HG02588 (cell line): Measurements from ENCODE around the gene PTPN2.

Experiments used
- ATAC-seq: cut with Tn5 transposase; IDR thresholded peaks from one replicate; pipeline ENCODE4 v1.9.1; 2021; ENCODE audit warnings: mild to moderate bottlenecking, moderate library complexity; ENCODE audit not compliant: unreplicated experiment

The PTPN2 gene

DNA sequence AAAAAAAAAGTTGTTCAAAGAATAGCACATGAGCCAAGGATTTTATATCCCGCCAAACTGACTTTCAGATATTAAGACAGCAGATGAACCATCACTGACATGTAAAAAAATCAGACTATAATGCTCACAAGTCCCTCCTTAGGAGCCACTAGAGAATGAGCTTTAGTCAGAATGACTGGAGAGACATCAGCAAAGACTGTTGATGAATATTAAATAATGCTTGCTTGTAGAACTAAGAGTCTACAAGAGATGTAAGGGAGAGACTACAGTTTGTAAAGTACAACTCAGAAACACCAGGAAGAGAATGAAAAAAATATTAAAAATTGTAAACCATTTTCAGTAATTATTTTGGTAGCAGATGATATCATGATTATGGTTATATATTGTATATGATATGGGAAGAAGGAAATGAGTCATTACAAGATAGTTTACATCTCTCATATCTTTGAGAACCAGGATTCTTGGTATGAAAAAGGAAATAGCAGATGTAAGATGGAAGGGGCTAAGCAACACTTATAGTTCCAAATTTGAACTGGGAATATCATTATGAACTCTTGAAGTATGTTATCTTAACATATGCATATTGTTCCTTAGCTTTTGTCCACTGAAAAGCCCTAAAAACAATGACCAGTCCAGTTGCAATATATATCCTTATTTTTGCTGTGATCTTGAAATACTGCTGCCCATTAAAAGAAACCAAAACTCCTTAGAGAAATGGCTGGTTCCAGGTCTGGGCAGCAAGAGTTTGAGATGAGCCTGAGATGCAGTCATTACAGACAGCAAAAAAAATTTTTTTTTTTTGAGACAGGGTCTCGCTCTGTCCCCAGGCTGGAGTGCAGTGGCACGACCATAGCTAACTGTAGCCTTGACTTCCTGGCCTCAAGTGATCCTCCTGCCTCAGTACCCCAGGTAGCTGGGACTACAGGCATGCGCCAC lies 55.7 kb downstream of the PTPN2 start:
- ATAC-seq = no peak

- no peak for ATAC-seq
These were observed 56.4 kb downstream of the PTPN2 start for GRCh38 chr18:12827588-12827987.

GRCh38 chr18:12825230-12825629 lies 58.8 kb downstream of the PTPN2 start:
- ATAC-seq = no peak

DNA sequence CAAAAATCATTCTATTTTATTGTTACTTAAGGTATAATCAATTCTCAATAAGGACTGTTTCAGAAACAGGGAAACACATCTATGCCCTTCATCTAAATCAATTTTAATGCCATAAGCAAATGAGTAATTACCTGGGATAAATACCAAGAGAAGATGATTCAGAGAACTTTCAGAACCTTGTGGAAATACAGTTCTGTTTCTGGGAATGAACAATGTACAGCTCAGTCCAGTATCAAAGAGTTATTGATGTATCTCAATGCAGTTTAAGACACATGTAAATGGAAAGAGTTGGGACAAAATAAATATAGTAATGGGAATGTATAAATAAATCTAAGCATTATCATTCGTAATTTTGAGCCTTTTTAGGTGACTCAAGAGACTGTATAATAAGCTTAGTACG lies 60.1 kb downstream of the PTPN2 start:
- ATAC-seq = no peak

DNA sequence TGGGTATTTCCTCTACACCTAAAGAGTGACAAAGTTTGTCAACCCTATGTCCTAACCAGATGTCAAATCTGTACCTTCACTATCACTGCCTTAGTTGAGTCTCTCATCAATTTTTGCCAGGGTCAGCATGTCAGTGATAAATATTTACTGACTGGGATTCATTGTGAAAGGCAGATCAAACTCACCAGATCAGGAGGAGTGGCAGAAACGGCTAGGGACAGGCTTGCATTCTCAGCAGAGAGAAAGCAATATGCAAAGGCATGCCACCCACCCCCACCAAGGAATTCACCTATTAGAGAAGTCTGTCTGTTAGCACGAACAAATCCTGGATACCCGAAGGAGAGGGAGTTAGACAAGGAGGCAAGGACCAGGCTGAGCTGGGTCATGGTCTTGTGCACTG lies 62.6 kb downstream of the PTPN2 start:
- no peak for ATAC-seq

DNA sequence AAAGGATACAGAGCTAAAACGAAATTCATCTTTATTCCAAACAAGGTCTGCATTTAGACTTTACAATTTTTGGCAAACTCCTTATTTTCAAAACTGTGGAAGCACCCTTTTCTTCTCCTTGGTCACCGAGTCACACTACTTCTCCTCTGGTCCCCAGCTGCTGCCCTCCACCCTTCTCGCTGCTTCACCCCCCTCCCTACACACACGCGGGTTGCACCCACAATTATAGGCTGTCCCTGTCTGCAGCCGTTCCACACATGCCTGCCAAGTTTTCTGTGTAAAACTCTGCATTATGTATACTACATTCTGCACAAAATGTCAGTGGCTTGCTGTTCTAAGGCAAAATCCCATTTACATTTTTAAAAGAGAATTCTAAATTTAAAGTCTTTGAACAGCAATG lies 63.5 kb downstream of the PTPN2 start:
- ATAC-seq = no peak

- no peak for ATAC-seq
These were observed 64.2 kb downstream of the PTPN2 start for GRCh38 chr18:12819841-12820240.

GRCh38 chr18:12819322-12819721 lies 64.7 kb downstream of the PTPN2 start:
- peak; percentile 76 for ATAC-seq

DNA sequence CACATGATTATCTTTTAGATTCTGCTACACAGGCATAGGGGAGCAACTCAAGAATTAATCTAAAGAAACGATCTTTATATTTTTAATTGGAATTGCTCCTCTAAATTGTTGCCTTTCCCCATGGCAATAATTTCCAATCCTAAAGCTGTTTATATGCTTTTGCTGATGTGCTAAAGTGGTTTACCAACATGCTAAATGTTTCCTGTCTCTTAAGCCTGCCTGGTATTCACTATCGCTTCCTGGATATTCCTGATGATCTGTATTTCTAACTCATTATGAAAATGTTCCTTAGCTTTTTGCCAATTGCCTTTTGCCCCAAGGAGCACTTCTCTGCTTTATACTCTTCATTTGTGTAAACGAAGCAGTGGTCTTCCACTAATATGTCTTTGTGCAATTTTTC lies 65.8 kb downstream of the PTPN2 start:
- ATAC-seq = no peak

- ATAC-seq = no peak
These were observed 67.6 kb downstream of the PTPN2 start for GRCh38 chr18:12816451-12816850.

DNA sequence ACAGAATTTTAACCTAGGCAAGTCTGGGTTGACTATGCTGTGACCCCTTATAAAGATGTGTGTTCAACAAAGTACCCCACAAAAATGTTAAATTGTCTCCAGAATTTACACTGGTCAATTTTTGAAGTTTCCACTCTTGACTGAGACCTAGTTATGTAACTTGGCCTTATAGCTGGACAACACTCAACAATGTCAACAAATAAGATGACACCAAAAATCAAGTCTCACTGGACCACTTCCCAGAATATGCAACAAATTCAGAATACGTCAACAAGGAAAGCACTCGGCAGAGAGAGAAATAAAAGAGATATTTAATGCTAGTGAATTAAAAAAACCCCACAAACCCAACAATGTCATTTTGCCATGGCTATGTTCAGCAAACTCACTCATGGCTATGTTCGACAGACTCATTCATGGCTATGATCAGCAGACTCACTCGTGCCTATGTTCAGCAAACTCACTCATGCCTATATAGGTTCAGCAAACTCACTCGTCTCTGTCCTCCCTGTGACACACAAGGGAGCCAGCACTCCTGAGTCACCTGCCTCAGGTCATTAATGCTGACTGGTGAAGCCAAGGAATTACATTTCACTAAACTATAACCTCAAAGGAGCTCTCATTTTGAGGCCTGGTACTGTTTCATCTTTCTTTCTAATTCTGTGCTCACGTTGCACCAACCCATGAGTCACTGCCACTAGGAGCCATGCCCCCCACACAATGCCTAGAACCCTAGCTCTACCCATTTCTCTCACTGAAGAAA lies 72.7 kb downstream of the PTPN2 start:
- no peak for ATAC-seq

GRCh38 chr18:12803069-12803936 lies 80.7 kb downstream of the PTPN2 start:
- ATAC-seq = no peak

GRCh38 chr18:12802538-12802937 lies 81.5 kb downstream of the PTPN2 start:
- no peak for ATAC-seq

DNA sequence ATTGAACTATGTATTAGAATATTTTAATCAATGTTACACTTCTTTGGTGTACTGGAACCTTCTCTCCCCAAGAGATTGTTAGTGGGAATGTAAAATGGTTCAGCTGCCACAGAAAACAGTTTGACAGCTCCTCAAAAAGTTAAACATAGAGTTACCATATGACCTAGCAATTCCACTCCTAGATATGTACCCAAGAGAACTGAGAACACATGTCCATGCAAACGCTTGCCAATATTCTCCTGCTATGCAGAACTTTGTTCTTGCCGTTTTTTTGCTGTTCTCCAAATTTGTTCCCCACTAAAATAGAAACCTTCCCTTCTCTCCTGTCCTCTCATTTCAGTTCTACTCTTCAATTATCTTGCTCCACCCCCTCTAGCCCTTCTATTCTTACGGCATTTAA lies 87.6 kb downstream of the PTPN2 start:
- no peak for ATAC-seq

- ATAC-seq = no peak
These were observed 92.4 kb downstream of the PTPN2 start for GRCh38 chr18:12791610-12792009.

- no peak for ATAC-seq
These were observed 97.4 kb downstream of the PTPN2 start for GRCh38 chr18:12786669-12787068.

GRCh38 chr18:12783524-12783923 lies 100.5 kb downstream of the PTPN2 start:
- ATAC-seq = no peak

GRCh38 chr18:12782521-12782920 lies 101.5 kb downstream of the PTPN2 start:
- ATAC-seq = no peak

- no peak for ATAC-seq
These were observed 104.6 kb downstream of the PTPN2 start for GRCh38 chr18:12779456-12779855.

- no peak for ATAC-seq
These were observed 105.0 kb downstream of the PTPN2 start for GRCh38 chr18:12779043-12779442.

GRCh38 chr18:12777500-12777944 lies 106.5 kb downstream of the PTPN2 start:
- ATAC-seq = no peak
